Psoas muscle (tissue), 8 donors: Measurements from ENCODE around the gene LACRT. TPM values are rescaled to one million over a fixed set of nuclear protein-coding genes. Genes with fewer than 3 reads are reported as not detected.

Experiments used
- ATAC-seq, 4 donors: fragments of 200-7000 bp; cut with Tn5 transposase; one replicate each; pipeline ENCODE4 v1.9.1; 2020; ENCODE audit warnings: moderate library complexity in 3 of 4, mild to moderate bottlenecking in 2 of 4
- DNase-seq, 2 donors: peaks; one replicate each; pipeline ENCODE4 v3.0.0-alpha.2; 2020
- H3K27ac ChIP-seq: fragments of 200-600 bp; one replicate; pipeline ENCODE4 v1.8.0; 2022
- H3K27me3 ChIP-seq, 3 donors: fragments of 200-600 bp in 1 of 3; one replicate each; pipeline versions ENCODE4 v1.6.1 to v1.8.0; 2013 to 2022; ENCODE audit warnings: low read length in 2 of 3, mild to moderate bottlenecking in 2 of 3, moderate library complexity in 1 of 3; ENCODE audit not compliant: insufficient read depth in 3 of 3
- H3K36me3 ChIP-seq, 2 donors: fragments of 200-600 bp in 1 of 2; one replicate each; pipeline versions ENCODE4 v1.6.1 to v1.8.0; 2013 to 2022; ENCODE audit warnings: low read depth in 1 of 2, mild to moderate bottlenecking in 1 of 2, moderate library complexity in 1 of 2; ENCODE audit not compliant: insufficient read depth in 1 of 2
- H3K4me1 ChIP-seq: fragments of 200-600 bp; one replicate; pipeline ENCODE4 v1.8.0; 2022
- H3K4me3 ChIP-seq: fragments of 200-600 bp; one replicate; pipeline ENCODE4 v1.8.0; 2022; ENCODE audit warnings: mild to moderate bottlenecking
- H3K9me3 ChIP-seq: fragments of 200-600 bp; one replicate; pipeline ENCODE4 v1.8.0; 2022
- CTCF ChIP-seq: fragments of 200-600 bp; IDR thresholded peaks from one replicate; pipeline ENCODE4 v1.8.0; 2022; ENCODE audit warnings: antibody characterized with exemption
- WGBS, 3 donors: extraction: QIAGEN DNeasy Blood & Tissue Kit; methylation state at CpG; one replicate each; pipeline versions ENCODE4 v1.1.6 to v1.1.7; 2013; 5-methylcytosine and 5-hydroxymethylcytosine counted together
- intact Hi-C, 2 donors: fragments of 100-400 bp; cut with DNase I; formaldehyde crosslinking; loops; one replicate each; pipeline versions ENCODE4 v1.11.0 to v1.14.2; 2022
- polyA plus RNA-seq, 3 donors: library from polyadenylated mRNA; stranded (reverse); fragments of 200-250 nt; gene quantifications; one replicate each; pipeline ENCODE4 v1.2.3, GENCODE V29; 2013
- total RNA-seq, 4 donors: library from RNA; stranded (reverse); fragmentation: NEBNext Ultra II Directional in 2 of 4; extraction: Animal tissue kit (Norgen Biotek cat#: 25700) in 2 of 4; gene quantifications; one replicate each; pipeline versions ENCODE4 v1.2.1 to v1.2.4, GENCODE V29; 2021 to 2023
- donor health status: healthy with polysubstance abuse.
- donor health status: DM: no; HTN: no; CAD: no; lungs with moderate emphysema.
- donor health status: Bipolar disorder and iron deficiency.
- donor health status: healthy.
- donor health status: DM: yes; HTN: yes; CAD: no.
- donor health status: DM: no; HTN: no; CAD: no.
- donor health status: DM: no; HTN: no; CAD: no.
- donor health status: DM: yes; HTN: yes; CAD: no.

The LACRT gene
- total and polyA plus RNA-seq, 7 donors: not detected

DNA sequence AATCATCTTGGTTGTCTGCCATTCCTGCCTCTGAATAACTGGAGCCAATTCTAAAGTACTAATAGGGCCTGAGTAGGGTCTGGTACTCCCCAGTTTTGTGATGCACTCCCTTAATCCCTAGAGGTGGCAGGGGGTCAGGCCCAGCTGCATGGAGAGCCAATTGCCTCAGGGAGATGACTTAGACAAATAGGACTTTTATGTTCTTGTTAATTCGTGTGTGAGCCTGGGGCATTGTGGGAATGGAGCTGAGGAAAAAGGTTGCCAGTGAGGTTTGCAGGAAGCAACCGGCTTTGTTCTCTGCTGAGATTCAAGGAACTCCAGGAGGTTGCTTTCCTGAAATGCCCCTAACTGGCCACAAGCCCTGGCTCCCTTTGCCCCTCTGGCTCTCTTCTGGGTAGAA lies 20.2 kb upstream of the LACRT start:
- DNase-seq: no peak
- 19 to 36% (median 22%) methylated on average over 2 of the region's 2 CpGs for WGBS, 3 donors
- no peaks in the 10 kb centered on the region for H3K27me3 ChIP-seq
- H3K36me3 ChIP-seq: no peaks in the 10 kb centered on the region
- no peak for ATAC-seq
- no peak overlapping the region for H3K27ac ChIP-seq
- H3K4me3 ChIP-seq: no peak overlapping the region
- H3K9me3 ChIP-seq: no peaks in the 10 kb centered on the region
- intact Hi-C loops: no loop called here
- peaks cover 6% of the 10 kb centered on the region for H3K4me1 ChIP-seq
- TF ChIP-seq CTCF: no peak

- Histone ChIP-seq H3K4me1 (peaks cover 6% of the 10 kb centered on the region), H3K27ac (no peak overlapping the region), H3K9me3 (no peaks in the 10 kb centered on the region), H3K36me3 (no peaks in the 10 kb centered on the region), H3K27me3 (no peaks in the 10 kb centered on the region), H3K4me3 (no peak overlapping the region)
- intact Hi-C loops: no loop called here
- ATAC-seq: no peak
- DNase-seq: no peak
- TF ChIP-seq CTCF: no peak
- 74 to 86% (median 86%) methylated on average over 9 of the region's 9 CpGs for WGBS, 3 donors
Measured at GRCh38 chr12:54653025-54653424, 18.3 kb upstream of the LACRT start.

DNA sequence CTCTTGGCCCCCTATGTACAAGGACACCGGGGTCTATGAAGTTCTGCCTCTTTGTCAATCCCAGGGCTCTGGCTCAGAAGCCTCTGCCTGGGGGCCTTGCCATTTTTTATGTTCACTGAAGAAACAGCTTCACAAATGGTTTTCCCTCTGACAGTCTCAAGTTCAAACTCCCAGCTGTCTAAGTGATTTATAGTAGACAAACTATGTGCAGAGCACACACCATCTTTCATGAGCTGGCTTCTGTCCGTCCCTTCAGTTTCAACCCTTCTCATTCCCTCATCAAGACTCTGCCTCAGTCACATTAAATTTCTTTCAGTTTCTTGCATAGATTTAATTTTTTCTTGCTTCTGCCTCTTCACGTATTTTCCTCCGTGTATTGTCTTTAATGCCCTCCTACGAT lies 16.2 kb upstream of the LACRT start:
- no peaks in the 10 kb centered on the region for H3K27me3 ChIP-seq
- TF ChIP-seq CTCF: no peak
- WGBS, 3 donors: 65 to 73% (median 70%) methylated on average over 5 of the region's 5 CpGs
- no peaks in the 10 kb centered on the region for H3K36me3 ChIP-seq
- ATAC-seq: peak in 3 of 4 donors; percentile 69 to 82 (median 72)
- H3K9me3 ChIP-seq: no peaks in the 10 kb centered on the region
- intact Hi-C loops: no loop called here
- H3K4me1 ChIP-seq: peaks cover 6% of the 10 kb centered on the region
- peak overlapping the region; percentile 41 for H3K27ac ChIP-seq
- no peak overlapping the region for H3K4me3 ChIP-seq
- DNase-seq: no peak

- DNase-seq (no peak), ATAC-seq (peak; percentile 84 to 97 (median 93))
- intact Hi-C loops: no loop called here
- no peaks in the 10 kb centered on the region for H3K9me3 ChIP-seq
- peak overlapping the region; percentile 41 for H3K27ac ChIP-seq
- WGBS, 3 donors: 60 to 68% (median 62%) methylated on average over 4 of the region's 4 CpGs
- H3K36me3 ChIP-seq: no peaks in the 10 kb centered on the region
- H3K27me3 ChIP-seq: no peaks in the 10 kb centered on the region
- no peak for TF ChIP-seq CTCF
- peaks cover 6% of the 10 kb centered on the region for H3K4me1 ChIP-seq
- H3K4me3 ChIP-seq: no peak overlapping the region
Measured at GRCh38 chr12:54650409-54650808, 15.7 kb upstream of the LACRT start.

DNA sequence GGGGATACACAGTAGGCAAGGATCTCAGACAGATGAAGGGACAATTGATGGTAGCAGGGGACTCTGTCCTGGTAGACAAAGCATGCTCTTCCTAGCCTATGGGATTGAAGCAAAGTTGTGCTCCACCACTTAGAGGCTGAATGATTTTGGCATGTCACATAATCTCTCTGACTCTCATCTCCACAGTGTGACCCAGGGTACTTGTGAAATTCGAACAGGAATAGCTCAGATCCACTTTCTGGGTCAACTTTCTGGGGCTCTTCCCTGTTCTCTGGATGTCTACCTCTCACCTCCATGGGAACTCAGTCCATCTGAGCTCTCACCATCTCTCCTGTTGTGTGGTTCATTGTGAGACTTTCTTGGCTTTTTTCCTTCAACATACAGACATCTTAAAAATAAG lies 15.1 kb upstream of the LACRT start:
- Histone ChIP-seq H3K36me3 (no peaks in the 10 kb centered on the region), H3K27me3 (peaks cover 0 to 3% (median 0%) of the 10 kb centered on the region in 3 donors), H3K9me3 (no peaks in the 10 kb centered on the region), H3K4me1 (peaks cover 6% of the 10 kb centered on the region), H3K4me3 (no peak overlapping the region), H3K27ac (no peak overlapping the region)
- intact Hi-C loops: no loop called here
- ATAC-seq (peak; percentile 56 to 87 (median 74)), DNase-seq (no peak)
- TF ChIP-seq CTCF: no peak
- WGBS, 3 donors: 13 to 67% (median 22%) methylated on average over 1 of the region's 1 CpG
